ENCODE measurements around the gene UCK1. TPM values are rescaled to one million over a fixed set of nuclear protein-coding genes. Genes with fewer than 3 reads are reported as not detected.
A peak's percentile ranks its signal among the peaks of the same experiment; 100 is the strongest.

The UCK1 gene
- total and polyA plus RNA-seq, 2 of the 13 experiments (the other 11 are each of a cell fraction or from before 2014, with no cell fraction given), result 11.0 to 24.1 TPM

DNA sequence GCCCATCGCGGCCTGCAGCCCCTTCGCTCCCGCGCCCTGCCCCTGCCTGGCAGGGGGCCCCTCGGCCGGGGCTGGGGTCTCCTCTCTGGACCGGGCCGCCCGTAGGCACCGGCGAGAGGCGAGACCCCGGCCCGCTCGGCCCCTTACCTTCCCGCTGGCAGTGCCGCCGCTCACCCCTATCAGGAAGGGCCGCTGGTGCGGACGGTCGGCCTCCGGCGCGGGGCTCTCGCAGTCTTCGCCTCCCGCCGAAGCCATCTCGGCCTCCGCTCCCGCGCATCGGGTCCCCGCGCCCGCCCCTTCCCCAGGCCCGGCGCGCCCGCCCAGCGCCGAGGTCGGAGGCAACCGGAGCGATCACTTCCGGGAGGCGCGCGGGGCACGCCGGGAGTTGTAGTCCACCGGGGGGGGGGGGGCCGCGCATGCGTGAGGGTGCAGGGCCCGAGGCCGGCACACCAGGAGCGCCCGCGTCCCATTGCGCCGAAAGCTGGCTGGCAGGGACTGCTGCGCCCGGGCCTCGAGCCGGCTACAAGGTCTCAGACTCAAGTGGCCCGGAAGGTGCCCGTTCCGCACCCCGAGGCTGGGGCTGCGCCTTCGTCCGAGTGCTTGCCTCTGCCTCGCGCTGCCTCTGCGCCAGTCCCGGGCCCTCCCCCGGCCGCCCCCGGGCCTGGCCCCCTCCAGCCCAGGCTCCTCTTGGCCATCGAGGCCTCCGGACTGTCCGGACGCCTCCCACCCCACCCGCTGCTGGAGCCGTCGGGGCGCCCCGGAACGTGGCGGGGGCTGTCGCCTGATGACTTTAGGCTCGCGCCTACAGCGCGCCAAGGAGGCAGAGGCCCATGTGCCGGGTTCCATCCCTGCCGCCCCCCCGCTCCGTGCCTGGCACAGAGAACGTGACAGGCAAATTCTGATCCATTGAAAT, at the start of gene UCK1 (continued):
- TF ChIP-seq BCL6 (CRISPR knock-in tag; IDR thresholded peaks at IDR 0.05) (no peak), PRDM15 (CRISPR knock-in tag; IDR thresholded peaks at IDR 0.05) (no peak), MAZ (IDR thresholded peaks at IDR 0.05; ENCODE audit: borderline replicate concordance, low read depth, low read length) (no peak), MAZ (CRISPR knock-in tag; IDR thresholded peaks at IDR 0.05; ENCODE audit: low read depth) (peak; percentile 78; the same call in 1 of the 2 replicates), ZMAT3 (CRISPR knock-in tag; conservative IDR thresholded peaks at IDR 0.05) (peak; percentile 59; the same call in 1 of the 2 replicates), ZNF761 (CRISPR knock-in tag; conservative IDR thresholded peaks at IDR 0.05) (no peak), SRF (IDR thresholded peaks at IDR 0.05; ENCODE audit: low read depth, low read length) (no peak), RCOR2 (CRISPR knock-in tag; IDR thresholded peaks at IDR 0.05) (no peak), ZNF605 (CRISPR knock-in tag; IDR thresholded peaks at IDR 0.05) (no peak), EED (CRISPR knock-in tag; IDR thresholded peaks at IDR 0.05) (no peak), HDAC1 (CRISPR knock-in tag; IDR thresholded peaks at IDR 0.05) (peak; percentile 47; the same call in 1 of the 2 replicates)
- TF ChIP-seq, protein P1, sequence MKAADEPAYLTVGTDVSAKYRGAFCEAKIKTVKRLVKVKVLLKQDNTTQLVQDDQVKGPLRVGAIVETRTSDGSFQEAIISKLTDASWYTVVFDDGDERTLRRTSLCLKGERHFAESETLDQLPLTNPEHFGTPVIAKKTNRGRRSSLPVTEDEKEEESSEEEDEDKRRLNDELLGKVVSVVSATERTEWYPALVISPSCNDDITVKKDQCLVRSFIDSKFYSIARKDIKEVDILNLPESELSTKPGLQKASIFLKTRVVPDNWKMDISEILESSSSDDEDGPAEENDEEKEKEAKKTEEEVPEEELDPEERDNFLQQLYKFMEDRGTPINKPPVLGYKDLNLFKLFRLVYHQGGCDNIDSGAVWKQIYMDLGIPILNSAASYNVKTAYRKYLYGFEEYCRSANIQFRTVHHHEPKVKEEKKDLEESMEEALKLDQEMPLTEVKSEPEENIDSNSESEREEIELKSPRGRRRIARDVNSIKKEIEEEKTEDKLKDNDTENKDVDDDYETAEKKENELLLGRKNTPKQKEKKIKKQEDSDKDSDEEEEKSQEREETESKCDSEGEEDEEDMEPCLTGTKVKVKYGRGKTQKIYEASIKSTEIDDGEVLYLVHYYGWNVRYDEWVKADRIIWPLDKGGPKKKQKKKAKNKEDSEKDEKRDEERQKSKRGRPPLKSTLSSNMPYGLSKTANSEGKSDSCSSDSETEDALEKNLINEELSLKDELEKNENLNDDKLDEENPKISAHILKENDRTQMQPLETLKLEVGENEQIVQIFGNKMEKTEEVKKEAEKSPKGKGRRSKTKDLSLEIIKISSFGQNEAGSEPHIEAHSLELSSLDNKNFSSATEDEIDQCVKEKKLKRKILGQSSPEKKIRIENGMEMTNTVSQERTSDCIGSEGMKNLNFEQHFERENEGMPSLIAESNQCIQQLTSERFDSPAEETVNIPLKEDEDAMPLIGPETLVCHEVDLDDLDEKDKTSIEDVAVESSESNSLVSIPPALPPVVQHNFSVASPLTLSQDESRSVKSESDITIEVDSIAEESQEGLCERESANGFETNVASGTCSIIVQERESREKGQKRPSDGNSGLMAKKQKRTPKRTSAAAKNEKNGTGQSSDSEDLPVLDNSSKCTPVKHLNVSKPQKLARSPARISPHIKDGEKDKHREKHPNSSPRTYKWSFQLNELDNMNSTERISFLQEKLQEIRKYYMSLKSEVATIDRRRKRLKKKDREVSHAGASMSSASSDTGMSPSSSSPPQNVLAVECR (CRISPR knock-in tag; IDR thresholded peaks at IDR 0.05; ENCODE audit: borderline replicate concordance), result no peak; the same call in 1 of the 2 replicates
- TF ChIP-seq, protein P2, sequence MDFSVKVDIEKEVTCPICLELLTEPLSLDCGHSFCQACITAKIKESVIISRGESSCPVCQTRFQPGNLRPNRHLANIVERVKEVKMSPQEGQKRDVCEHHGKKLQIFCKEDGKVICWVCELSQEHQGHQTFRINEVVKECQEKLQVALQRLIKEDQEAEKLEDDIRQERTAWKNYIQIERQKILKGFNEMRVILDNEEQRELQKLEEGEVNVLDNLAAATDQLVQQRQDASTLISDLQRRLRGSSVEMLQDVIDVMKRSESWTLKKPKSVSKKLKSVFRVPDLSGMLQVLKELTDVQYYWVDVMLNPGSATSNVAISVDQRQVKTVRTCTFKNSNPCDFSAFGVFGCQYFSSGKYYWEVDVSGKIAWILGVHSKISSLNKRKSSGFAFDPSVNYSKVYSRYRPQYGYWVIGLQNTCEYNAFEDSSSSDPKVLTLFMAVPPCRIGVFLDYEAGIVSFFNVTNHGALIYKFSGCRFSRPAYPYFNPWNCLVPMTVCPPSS (IDR thresholded peaks at IDR 0.05), result no peak
- TF ChIP-seq, protein P3, sequence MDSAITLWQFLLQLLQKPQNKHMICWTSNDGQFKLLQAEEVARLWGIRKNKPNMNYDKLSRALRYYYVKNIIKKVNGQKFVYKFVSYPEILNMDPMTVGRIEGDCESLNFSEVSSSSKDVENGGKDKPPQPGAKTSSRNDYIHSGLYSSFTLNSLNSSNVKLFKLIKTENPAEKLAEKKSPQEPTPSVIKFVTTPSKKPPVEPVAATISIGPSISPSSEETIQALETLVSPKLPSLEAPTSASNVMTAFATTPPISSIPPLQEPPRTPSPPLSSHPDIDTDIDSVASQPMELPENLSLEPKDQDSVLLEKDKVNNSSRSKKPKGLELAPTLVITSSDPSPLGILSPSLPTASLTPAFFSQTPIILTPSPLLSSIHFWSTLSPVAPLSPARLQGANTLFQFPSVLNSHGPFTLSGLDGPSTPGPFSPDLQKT (CRISPR knock-in tag; IDR thresholded peaks at IDR 0.05; ENCODE audit: borderline replicate concordance), result no peak
- TF ChIP-seq, protein P4, sequence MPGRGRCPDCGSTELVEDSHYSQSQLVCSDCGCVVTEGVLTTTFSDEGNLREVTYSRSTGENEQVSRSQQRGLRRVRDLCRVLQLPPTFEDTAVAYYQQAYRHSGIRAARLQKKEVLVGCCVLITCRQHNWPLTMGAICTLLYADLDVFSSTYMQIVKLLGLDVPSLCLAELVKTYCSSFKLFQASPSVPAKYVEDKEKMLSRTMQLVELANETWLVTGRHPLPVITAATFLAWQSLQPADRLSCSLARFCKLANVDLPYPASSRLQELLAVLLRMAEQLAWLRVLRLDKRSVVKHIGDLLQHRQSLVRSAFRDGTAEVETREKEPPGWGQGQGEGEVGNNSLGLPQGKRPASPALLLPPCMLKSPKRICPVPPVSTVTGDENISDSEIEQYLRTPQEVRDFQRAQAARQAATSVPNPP (CRISPR knock-in tag; IDR thresholded peaks at IDR 0.05), result no peak

All from HepG2 (cell line).